HG02763 (cell line): ENCODE results near the gene PARP16.
"Not testable (repeated sequence)": the region's sequence is repeated elsewhere in the genome, so short reads cannot be mapped to it uniquely, and the experiment has no call there.

ENCODE experiments used
- ATAC-seq: cut with Tn5 transposase; IDR thresholded peaks from one replicate; pipeline ENCODE4 v1.9.1; 2021; ENCODE audit warnings: mild to moderate bottlenecking, moderate library complexity; ENCODE audit not compliant: unreplicated experiment

The PARP16 gene

GRCh38 chr15:65278480-65278879 is 8.2 kb downstream of the PARP16 start:
- no peak for ATAC-seq

- no peak for ATAC-seq
These were observed 9.7 kb downstream of the PARP16 start for GRCh38 chr15:65277015-65277414.

GRCh38 chr15:65275728-65276126 is 11.0 kb downstream of the PARP16 start:
- ATAC-seq, result no peak

GRCh38 chr15:65275104-65275727 is 11.5 kb downstream of the PARP16 start:
- no peak for ATAC-seq

- not testable (repeated sequence) for ATAC-seq
These were observed 15.7 kb downstream of the PARP16 start for GRCh38 chr15:65270811-65271545.

- ATAC-seq, result no peak
These were observed 18.3 kb downstream of the PARP16 start for GRCh38 chr15:65268411-65268810.

- ATAC-seq, result no peak
These were observed 20.2 kb downstream of the PARP16 start for GRCh38 chr15:65266469-65266868.

GRCh38 chr15:65264863-65265430 is 21.7 kb downstream of the PARP16 start:
- no peak for ATAC-seq

- ATAC-seq, result no peak
These were observed 23.4 kb downstream of the PARP16 start for GRCh38 chr15:65263313-65263712.

- ATAC-seq, result no peak
These were observed 25.7 kb downstream of the PARP16 start for GRCh38 chr15:65260968-65261367.

- ATAC-seq, result no peak
These were observed 27.3 kb downstream of the PARP16 start for GRCh38 chr15:65259367-65259797.

- no peak for ATAC-seq
These were observed 28.1 kb downstream of the PARP16 start for GRCh38 chr15:65258375-65259262.

GRCh38 chr15:65255486-65256140 is 31.1 kb downstream of the PARP16 start:
- no peak for ATAC-seq

- ATAC-seq, result no peak
These were observed 31.9 kb downstream of the PARP16 start for GRCh38 chr15:65254758-65255157.

GRCh38 chr15:65254356-65254755 is 32.3 kb downstream of the PARP16 start:
- no peak for ATAC-seq

- ATAC-seq, result no peak
These were observed 37.0 kb downstream of the PARP16 start for GRCh38 chr15:65249641-65250040.

GRCh38 chr15:65248511-65249255 is 38.0 kb downstream of the PARP16 start:
- no peak for ATAC-seq

- no peak for ATAC-seq
These were observed 39.7 kb downstream of the PARP16 start for GRCh38 chr15:65246939-65247338.

GRCh38 chr15:65246026-65246714 is 40.5 kb downstream of the PARP16 start:
- ATAC-seq, result no peak
